ENCODE data around the gene TMEM208. TPM values are rescaled to one million over a fixed set of nuclear protein-coding genes. Genes with fewer than 3 reads are reported as not detected.
A peak's percentile ranks its signal among the peaks of the same experiment; 100 is the strongest.

Gene TMEM208
- total and polyA plus RNA-seq, 2 of the 13 experiments (the other 11 are each of a cell fraction or from before 2014, with no cell fraction given) = 58.8 to 72.9 TPM

DNA sequence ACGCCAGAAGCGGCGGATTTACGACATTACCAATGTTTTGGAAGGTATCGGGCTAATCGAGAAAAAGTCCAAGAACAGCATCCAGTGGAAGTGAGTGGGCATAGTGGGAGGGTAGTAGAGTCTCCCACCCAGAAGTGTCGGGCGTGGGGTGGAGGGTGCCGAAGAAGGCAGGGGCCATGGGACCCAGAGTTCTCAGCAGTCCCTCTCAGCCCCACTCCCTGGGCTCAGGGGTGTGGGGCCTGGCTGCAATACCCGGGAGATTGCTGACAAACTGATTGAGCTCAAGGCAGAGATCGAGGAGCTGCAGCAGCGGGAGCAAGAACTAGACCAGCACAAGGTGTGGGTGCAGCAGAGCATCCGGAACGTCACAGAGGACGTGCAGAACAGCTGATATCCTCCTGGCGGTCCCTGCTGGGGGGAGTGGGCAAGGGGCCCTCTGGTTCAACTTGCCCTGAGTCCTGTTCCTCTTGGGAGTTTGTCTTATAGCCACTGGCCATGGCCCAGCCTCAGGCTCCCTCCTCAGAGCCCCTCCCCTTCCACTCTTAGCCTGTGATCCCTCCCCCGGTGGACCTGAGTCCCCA, 34.1 kb upstream of the TMEM208 start:
- BruUV-seq (replicated peaks) = no TSS peak
- no peak for ATAC-seq
- no peak for FAIRE-seq
- 8% methylated on average over 17 of the region's 17 CpGs for whole genome bisulfite sequencing (ENCODE audit: low lambda C conversion rate)
- H3K36me3 ChIP-seq (replicated peaks in 1 of 2; ENCODE audit: control insufficient read depth in 1 of 2, insufficient read depth in 2 of 2, low read length in 2 of 2) = peaks cover 29 to 43% of the 10 kb centered on the region in 2 experiments
- H3K9me3 ChIP-seq (ENCODE audit: low read length) = no peaks in the 10 kb centered on the region
- H3K27me3 ChIP-seq (ENCODE audit: control insufficient read depth in 1 of 2, insufficient read depth in 2 of 2, low read length in 2 of 2) = peaks cover 4 to 16% of the 10 kb centered on the region in 2 experiments; a peak in 2 of 5 replicates
- ChIA-PET POLR2A (interaction anchor here (0.9 to 1.9 kb wide), 6 partner anchors 7 to 55 kb away, joined by 3 to 8 read pairs (median 4); partner anchors contain the start of genes FHOD1, NOL3 and TMEM208), CTCF (ENCODE audit: low intra/inter-chr PET ratio, low total read pairs) (no interaction called here)
- peak overlapping the region; percentile 97 for H3K4me2 ChIP-seq (ENCODE audit: low read depth, low read length)
- no peak overlapping the region for H2AFZ ChIP-seq (ENCODE audit: low read length)
- intact Hi-C loops (cut with micrococcal nuclease; ENCODE audit: unreplicated experiment) (loop anchor here (2.0 kb wide), 1 partner anchor 54 kb away; the partner anchor contains the start of gene FHOD1), in situ Hi-C loops (cut with HindIII; ENCODE audit: extremely low pct_ligation_motif_present, low pct_unique_long_range_greater_than_20kb) (no loop called here)
- H4K20me1 ChIP-seq (ENCODE audit: insufficient read depth, low read length) = no peaks in the 10 kb centered on the region; the same call in 1 of the 2 replicates
- peak overlapping the region; percentile 84 to 99 (median 97) for H3K4me3 ChIP-seq (replicated peaks in 1 of 3; ENCODE audit: insufficient read depth in 1 of 3, low read depth in 2 of 3, low read length in 3 of 3)
- H3K9ac ChIP-seq (ENCODE audit: insufficient read depth, low read depth, low read length) = peak overlapping the region; percentile 98
- H3K79me2 ChIP-seq (ENCODE audit: insufficient read depth, low read length) = peaks cover 21% of the 10 kb centered on the region
- peaks cover 38% of the 10 kb centered on the region for H3K4me1 ChIP-seq (ENCODE audit: insufficient read depth, low read length)
- no peak for DNase-seq (ENCODE audit: low spot score)
- H3K27ac ChIP-seq (ENCODE audit: extremely low read length, insufficient read depth, low read length) = peak overlapping the region; percentile 59
- TF ChIP-seq ARNT (IDR thresholded peaks at IDR 0.05) (no peak), GTF2F1 (IDR thresholded peaks at IDR 0.05; ENCODE audit: low read length) (no peak), ZNF879 (CRISPR knock-in tag; IDR thresholded peaks at IDR 0.05) (no peak), RFXAP (CRISPR knock-in tag; IDR thresholded peaks at IDR 0.05; ENCODE audit: borderline replicate concordance) (no peak; the same call in 1 of the 2 replicates), NKX3-1 (CRISPR knock-in tag; IDR thresholded peaks at IDR 0.05) (no peak), ZEB1 (IDR thresholded peaks at IDR 0.05; ENCODE audit: insufficient replicate concordance, low read depth) (peak; percentile 36), FOXK2 (IDR thresholded peaks at IDR 0.05) (no peak), ZNF777 (CRISPR knock-in tag; IDR thresholded peaks at IDR 0.05) (no peak), RXRA (CRISPR knock-in tag; IDR thresholded peaks at IDR 0.05) (no peak), ZNF557 (CRISPR knock-in tag; IDR thresholded peaks at IDR 0.05) (0 out of 2 replicates have a peak, but pooled peaks have one; percentile 61), NBN (conservative IDR thresholded peaks at IDR 0.05) (no peak), ZNF230 (CRISPR knock-in tag; IDR thresholded peaks at IDR 0.05) (0 out of 2 replicates have a peak, but pooled peaks have one; percentile 44), XRCC5 (optimal IDR thresholded peaks at IDR 0.05; ENCODE audit: low read length) (no peak), ZNF83 (CRISPR knock-in tag; IDR thresholded peaks at IDR 0.05; ENCODE audit: borderline replicate concordance) (no peak), SETDB1 (CRISPR knock-in tag; IDR thresholded peaks at IDR 0.05; ENCODE audit: borderline replicate concordance) (no peak), JUN (CRISPR knock-in tag; IDR thresholded peaks at IDR 0.05) (no peak), CHD4 (IDR thresholded peaks at IDR 0.05; ENCODE audit: borderline replicate concordance, low read length) (no peak), DNMT1 (CRISPR knock-in tag; IDR thresholded peaks at IDR 0.05) (0 out of 2 replicates have a peak, but pooled peaks have one; percentile 56), ZNF782 (CRISPR knock-in tag; IDR thresholded peaks at IDR 0.05; ENCODE audit: borderline replicate concordance) (no peak), ZNF160 (CRISPR knock-in tag; IDR thresholded peaks at IDR 0.05) (no peak), SAP130 (CRISPR knock-in tag; IDR thresholded peaks at IDR 0.05; ENCODE audit: low read depth) (peak; percentile 27; the same call in 1 of the 2 replicates)
- TF ChIP-seq, protein P1, sequence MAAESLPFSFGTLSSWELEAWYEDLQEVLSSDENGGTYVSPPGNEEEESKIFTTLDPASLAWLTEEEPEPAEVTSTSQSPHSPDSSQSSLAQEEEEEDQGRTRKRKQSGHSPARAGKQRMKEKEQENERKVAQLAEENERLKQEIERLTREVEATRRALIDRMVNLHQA (CRISPR knock-in tag; IDR thresholded peaks at IDR 0.05) = no peak
- TF ChIP-seq, protein P2, sequence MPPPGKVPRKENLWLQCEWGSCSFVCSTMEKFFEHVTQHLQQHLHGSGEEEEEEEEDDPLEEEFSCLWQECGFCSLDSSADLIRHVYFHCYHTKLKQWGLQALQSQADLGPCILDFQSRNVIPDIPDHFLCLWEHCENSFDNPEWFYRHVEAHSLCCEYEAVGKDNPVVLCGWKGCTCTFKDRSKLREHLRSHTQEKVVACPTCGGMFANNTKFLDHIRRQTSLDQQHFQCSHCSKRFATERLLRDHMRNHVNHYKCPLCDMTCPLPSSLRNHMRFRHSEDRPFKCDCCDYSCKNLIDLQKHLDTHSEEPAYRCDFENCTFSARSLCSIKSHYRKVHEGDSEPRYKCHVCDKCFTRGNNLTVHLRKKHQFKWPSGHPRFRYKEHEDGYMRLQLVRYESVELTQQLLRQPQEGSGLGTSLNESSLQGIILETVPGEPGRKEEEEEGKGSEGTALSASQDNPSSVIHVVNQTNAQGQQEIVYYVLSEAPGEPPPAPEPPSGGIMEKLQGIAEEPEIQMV (CRISPR knock-in tag; IDR thresholded peaks at IDR 0.05; ENCODE audit: low read depth) = no peak
- TF ChIP-seq, protein P3, sequence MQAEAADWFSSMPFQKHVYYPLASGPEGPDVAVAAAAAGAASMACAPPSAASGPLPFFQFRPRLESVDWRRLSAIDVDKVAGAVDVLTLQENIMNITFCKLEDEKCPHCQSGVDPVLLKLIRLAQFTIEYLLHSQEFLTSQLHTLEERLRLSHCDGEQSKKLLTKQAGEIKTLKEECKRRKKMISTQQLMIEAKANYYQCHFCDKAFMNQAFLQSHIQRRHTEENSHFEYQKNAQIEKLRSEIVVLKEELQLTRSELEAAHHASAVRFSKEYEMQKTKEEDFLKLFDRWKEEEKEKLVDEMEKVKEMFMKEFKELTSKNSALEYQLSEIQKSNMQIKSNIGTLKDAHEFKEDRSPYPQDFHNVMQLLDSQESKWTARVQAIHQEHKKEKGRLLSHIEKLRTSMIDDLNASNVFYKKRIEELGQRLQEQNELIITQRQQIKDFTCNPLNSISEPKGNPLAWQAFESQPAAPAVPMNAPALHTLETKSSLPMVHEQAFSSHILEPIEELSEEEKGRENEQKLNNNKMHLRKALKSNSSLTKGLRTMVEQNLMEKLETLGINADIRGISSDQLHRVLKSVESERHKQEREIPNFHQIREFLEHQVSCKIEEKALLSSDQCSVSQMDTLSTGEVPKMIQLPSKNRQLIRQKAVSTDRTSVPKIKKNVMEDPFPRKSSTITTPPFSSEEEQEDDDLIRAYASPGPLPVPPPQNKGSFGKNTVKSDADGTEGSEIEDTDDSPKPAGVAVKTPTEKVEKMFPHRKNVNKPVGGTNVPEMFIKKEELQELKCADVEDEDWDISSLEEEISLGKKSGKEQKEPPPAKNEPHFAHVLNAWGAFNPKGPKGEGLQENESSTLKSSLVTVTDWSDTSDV (CRISPR knock-in tag; IDR thresholded peaks at IDR 0.05) = no peak; the same call in 1 of the 2 replicates

Data from HepG2 (cell line).